GM21737 (cell line): Measurements from ENCODE around the gene TMPRSS11F.
"Not testable (repeated sequence)": the region's sequence is repeated elsewhere in the genome, so short reads cannot be mapped to it uniquely, and the experiment has no call there.

Source experiments
- ATAC-seq: cut with Tn5 transposase; IDR thresholded peaks from one replicate; pipeline ENCODE4 v1.9.1; 2021; ENCODE audit warnings: mild to moderate bottlenecking, moderate library complexity; ENCODE audit not compliant: unreplicated experiment

The TMPRSS11F gene

DNA sequence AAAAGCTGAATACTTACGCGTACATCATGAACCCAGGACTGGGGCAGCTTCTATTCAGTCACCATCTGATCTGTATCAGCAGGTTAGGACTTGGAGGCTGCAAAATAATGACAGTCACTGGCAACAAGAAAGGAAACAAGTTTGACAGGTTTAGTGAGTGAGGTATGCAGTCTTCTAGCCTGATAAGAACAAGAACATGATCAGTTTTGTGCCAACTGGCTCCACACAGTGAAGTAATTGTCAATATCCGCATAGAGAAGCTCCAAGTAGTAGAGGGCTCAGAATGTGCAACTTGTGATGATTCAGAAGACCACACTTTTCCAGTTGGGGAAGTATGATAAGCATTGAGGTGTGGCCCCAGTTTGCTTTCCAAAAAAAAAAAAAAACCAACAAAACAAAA is at the start of gene TMPRSS11F:
TSS of gene TMPRSS11F (minus strand) at position 77 of the 400 bp plus-strand sequence. CDS start at position 28, 49 bp downstream.
- ATAC-seq, result no peak

DNA sequence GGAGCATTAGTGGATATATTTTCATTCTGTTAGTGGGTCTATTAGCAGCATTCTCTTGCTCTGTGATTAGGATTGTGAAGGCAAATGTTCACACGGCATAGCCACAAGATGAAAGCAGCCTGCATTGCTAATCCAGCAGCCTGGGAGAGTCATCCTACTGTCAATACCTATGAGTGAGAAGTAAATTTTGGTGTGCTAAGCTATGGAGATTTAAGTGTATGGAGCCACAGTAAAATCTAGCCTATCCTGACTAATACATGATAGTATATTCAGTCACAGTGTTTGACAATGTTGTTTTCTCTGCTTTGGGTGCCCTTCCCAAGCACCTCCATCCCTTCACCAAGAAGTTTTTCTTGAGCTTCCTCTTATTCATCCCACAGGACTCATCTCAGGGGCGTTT is 47.2 kb upstream of the TMPRSS11F start:
- no peak for ATAC-seq

DNA sequence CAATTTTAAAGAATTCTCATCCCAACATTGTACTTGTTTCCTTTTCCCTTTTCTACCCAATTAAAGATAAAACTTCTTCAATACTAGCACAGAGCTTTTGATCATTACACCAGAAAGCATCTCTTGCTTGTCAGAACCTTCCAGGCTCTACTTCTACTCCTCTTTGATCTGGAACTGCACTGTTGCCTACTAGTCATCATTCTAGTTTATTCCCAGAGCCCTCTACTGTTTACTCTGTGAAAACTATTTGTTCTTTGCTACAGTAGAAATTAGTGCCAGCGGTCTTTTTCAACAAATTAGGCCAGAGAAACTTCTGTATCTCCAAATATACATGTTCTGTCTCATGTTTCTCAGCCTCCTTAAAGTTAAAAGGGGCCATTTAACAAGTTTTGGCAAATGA is 46.8 kb upstream of the TMPRSS11F start:
- ATAC-seq, result no peak

DNA sequence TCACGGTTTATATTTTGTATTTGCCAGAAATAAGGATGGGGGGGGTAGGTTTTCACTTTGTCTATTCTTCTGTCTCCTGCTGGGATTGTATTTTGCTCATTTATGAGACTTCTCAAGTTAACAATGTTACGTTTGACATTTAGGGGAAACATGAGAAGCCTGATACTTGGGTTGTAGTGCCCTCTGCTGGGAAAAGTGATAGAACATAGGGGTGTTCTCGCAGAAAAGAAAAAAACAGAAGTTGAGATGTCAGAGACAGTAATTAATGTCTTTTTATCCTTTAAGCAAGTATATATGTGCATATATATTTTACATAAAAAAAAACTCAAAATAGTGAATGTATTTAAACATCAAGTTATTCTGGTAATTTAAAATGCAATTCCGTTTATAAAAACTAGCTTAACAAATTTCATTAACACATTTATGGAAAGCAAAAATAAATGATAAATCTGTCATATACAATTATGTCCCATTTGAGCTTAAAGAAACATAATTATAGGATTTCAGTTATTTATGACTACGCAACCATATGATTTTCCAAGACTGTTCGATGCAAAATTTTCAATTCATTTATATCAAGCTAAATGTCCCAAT is 46.0 kb upstream of the TMPRSS11F start:
- ATAC-seq, result no peak

DNA sequence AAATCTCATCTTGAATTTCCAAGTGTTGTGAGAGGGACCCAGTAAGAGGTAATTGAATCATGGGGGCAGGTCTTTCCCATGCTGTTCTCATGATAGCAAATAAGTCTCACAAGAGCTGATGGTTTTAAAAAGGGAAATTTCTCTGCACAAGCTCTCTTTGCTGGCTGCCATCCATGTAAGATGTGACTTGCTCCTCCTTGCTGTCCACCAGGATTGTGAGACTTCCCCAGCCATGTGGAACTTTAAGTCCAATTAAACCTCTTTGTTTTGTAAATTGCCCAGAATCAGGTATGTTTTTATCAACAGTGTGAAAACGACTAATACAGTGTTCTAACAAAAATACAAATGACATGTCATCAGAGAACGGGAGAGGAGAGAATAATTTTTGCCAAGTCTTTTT is 44.7 kb upstream of the TMPRSS11F start:
- not testable (repeated sequence) for ATAC-seq

DNA sequence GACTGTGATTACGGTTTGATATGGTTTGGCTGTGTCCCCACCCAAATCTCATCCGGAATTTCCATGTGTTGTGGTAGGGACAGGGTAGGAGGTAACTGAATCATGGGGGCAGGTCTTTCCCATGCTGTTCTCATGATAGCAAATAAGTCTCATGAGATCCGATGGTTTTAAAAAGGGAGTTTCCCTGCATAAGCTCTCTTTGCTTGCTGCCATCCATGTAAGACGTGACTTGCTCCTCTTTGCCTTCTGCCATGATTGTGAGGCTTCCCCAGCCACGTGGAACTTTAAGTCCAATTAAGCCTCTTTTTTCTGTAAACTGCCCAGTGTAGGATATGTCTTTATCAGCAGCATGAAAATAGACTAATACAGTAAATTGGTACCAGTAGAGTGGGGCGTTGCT is 42.5 kb upstream of the TMPRSS11F start:
- ATAC-seq, result not testable (repeated sequence)

DNA sequence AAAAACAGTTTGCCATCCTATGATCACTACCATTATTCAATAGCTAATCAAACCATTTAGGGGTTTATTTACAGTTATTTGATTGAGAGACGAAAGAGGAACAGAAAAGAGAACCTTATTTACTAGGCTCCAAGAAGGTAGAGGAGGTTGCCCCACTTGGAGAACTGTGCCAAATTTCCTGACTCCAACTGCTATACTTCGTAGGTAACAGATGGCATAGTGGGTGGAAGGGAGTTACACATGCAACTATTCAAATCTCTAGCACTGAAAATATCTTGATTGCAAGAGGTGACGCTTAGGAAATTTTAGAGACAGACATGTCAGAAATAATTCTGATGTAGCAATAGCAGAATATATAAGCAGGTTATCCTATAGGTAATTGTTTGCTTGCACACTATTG is 38.0 kb upstream of the TMPRSS11F start:
- ATAC-seq, result no peak

DNA sequence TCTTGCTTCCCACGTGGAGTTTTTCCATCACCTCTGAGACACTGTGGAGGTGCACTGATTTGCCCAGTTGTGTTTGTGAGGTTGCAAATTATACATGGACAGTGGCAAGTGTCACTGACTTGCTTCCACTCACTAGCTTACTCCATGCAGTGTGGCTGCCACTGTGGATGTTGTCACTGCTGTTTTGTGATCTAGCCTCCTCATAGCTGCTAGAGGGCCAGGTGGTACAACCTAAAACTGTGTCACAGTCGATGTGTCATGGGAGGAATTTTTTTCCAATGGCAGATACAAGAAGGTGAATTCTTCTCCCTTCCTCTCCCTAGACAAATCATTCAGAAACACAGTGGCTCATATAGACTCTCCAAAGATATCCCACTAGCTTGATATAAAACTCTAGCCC is 37.5 kb upstream of the TMPRSS11F start:
- no peak for ATAC-seq

DNA sequence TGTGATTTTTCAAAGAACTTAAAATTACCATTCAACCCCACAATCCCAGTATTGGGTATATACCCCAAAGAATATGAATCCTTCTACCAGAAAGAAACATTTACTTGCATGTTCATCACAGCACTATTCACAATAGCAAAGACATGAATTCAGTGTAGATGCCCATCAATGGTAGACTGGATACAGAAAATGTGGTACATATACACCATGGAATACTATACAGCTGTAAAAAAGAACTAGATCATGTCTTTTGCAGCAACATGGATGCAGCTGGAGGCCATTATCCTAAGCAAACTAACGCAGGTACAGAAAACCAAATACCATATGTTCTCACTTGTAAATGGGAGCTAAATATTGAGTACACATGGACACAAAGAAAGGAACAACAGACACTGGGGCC is 34.1 kb upstream of the TMPRSS11F start:
- no peak for ATAC-seq

DNA sequence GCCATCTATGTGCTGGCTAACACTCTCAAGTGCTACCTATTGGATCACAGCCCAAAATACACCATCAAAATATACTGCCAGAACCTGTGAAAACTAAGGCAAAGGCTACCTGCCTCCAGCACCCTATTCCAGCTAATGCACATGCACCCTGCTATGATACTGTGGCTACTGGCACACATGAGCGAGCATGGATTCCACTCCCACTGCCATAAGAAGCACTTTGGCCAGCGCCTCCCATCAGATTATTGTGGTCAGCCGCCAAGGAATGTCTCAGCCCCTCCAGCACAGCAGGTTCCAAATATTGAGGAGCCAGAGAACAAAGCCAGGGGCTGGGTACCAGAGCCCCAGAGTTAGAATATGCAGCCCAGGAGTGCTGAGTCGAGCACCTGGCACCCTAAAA is 32.5 kb upstream of the TMPRSS11F start:
- no peak for ATAC-seq

DNA sequence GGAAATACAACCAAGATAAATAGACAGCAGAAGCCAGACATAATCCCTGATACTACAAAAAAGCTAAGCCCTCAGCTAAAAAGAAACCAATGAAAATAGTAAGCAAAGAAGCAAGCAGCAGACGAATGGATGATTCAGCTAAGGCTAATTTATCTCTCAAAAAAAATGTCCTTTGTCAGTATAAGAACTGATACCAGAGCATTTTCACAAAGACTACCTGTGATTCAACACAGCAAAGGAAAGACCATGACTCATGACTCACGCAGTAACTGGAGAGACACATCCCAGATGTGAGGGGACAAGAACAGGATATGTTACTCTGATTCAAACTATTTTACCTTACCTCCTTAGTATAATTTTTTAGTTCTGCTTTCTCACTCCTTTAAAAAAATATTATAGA is 22.7 kb upstream of the TMPRSS11F start:
- ATAC-seq, result no peak

DNA sequence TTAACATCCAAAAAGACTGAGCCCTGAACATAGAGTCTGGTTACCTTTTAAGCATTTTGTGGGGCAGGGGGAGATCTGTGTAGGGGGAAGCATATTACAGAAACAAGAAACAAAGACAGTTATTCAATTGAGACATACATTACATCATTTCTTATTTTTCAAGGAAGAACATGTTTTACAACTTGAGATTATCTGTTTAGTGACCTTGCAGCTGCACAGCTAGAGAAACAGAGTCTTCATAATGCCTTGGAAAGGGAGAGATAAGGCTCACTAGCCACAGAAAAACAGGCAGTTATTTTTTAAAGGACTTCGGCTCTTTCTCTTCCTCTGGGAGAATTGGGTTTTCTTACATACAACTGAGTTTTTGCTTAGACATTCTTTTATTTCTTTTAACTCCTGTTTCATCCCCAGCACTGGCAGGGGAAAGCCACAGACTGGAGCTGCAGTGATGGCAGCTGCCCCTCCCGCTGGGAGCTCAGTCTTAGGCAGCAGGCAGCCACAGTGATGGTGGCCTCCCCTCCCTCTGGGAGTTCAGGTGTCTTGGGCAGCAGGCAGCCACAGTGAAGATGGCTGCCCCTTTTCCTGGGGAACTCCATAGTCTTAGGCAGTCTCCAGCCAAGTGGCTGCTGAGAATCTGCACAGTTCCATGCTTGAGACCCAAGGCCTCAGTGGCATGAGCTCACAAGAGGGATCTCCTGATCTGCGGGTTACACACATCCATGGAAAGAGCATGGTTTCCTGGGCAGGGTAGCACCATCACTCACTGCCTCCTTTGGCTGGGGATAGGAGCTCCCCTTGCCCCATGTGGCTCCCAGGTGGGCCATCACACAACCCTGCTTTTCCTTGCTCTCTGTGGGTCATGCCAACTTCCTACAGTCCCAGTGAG is 19.4 kb upstream of the TMPRSS11F start:
- no peak for ATAC-seq

DNA sequence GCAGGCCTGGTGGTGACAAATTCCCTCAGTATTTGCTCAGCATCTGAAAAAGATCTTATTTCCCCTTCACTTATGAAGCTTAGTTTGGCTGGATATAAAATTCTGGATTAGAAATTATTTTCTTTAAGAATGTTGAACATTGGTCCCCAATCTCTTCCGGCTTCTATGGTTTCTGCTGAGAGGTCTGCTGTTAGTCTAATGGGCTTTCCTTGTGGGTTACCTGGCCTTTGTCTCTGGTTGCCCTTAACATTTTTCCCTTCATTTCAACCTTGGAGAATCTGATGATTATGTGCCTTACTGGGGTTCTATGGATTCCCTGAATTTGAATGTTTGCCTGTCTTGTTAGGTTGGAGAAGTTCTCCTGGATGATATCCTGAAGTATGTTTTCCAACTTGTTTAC is 17.4 kb upstream of the TMPRSS11F start:
- no peak for ATAC-seq

DNA sequence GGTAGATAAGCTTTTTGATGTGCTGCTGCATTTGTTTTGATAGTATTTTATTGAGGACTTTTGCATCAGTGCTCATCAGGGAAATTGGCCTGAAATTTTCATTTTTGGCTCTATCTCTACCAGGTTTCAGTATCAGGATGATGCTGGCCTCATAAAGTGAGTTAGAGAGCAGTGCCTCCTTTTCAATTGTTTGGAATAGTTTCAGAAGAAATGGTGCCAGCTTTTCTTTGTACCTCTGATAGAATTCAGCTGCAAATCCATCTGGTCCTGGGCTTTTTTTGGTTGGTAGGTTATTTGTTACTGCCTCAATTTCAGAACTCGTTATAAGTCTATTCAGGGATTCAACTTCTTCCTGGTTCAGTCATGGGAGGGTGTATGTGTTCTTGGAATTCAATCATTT is 15.6 kb upstream of the TMPRSS11F start:
- no peak for ATAC-seq

DNA sequence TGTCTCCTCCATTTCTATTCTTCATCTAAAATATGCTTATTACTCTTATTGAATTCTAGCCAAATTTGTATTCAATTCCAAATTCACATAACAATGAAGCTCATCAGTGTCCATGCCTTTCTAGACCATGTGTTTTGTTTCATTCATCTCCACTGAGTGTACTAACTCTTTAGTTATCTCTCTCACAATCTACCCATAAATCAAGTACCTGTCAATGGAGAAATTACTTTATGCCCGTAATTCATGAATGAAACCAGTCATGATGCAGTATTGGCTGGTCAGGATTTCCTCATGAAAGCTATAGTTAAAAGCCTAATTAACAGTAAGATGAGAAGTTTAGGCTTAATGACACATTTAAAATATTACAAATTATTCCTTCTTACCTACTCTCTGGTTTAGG is 12.2 kb upstream of the TMPRSS11F start:
- ATAC-seq, result no peak

DNA sequence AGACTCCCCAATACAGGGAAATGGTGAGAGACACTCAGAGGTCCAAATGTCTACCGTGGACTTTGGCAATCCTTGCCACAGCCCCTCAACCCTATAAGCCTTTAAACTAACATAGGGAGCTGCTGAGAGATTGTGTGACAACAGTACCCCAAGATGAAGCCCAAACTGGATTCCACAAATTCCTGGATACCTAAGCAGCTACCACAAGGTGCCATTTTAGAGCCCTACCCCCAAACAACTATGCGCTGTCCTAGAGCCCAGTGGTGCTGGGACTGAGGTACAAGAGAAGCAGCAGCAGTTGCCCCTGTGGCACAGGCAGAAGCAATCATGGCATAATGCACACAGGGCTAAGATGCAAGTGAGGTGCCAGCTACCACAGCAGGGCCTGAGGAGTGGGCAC is 2.7 kb upstream of the TMPRSS11F start:
- ATAC-seq, result no peak

DNA sequence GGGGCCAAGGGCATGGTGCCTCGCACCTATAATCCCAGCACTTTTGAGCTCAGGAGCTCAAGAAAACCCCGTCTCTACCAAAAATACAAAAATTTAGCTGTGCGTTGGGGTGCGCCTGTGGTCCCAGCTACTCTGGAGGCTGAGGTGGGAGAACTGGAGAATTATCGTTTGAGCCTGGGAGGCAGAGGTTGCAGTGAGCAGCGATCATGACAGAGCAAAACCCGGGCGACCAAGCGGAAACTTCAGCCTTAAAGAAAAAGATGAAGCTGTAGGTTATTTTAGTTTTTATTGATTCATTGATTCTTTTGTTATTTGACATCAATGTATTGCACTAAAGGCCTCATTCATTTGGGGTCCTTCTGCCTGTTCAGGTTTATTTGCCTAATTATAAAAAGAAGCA is 5.4 kb downstream of the TMPRSS11F start:
- no peak for ATAC-seq

DNA sequence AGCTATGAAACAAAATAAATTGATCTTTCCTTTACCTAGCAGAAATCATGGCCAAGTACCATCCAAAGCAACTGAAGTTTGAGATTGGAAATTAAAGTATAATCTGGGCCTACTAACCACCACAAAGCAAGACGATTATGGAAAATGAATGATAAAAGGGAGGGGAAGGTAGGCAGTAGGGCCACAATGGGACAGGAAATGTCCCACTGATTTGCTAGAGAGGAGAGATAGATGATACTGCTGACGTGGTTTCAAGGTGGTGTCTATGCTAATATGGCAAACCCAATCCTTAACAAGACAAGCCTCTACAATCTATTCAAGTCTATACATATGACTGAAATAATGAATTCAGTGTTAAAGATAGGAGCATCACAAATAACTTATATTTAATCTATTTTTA is 6.1 kb downstream of the TMPRSS11F start:
- no peak for ATAC-seq

DNA sequence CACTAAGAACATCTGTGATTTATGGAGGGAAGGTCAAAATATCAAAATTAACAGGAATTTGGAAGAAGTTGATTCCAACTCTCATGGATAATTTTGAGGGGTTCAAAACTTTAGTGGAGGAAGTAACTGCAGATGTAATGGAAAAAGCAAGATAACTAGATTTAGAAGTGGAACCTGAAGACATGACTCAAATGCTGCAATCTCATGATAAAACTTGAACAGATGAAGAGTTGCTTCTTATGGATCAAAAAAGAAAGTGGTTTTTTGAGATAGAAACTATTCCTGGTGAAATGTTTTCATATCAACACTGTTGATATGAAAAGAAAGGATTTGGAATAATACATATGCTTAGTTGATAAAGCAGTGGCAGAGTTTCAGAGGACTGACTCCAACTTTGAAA is 9.7 kb downstream of the TMPRSS11F start:
- ATAC-seq, result no peak

DNA sequence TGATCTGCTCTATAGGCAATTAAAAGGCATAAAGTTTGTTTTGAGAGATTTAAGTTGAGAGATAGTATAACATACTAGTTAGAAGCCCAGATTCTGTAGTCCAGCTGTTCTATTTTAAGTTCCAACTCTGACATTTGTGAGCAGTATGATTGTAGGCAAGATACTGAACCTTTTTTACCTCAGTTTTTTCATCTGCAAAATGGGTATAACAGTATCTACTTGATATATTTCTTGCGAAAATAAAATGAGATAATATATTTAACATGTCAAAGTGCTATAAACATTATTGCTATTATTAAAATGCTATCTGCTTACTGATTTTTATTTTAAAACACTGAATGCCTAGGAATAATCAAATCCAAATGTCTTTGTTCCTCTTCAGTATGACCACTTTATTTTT is 19.2 kb downstream of the TMPRSS11F start:
- no peak for ATAC-seq

DNA sequence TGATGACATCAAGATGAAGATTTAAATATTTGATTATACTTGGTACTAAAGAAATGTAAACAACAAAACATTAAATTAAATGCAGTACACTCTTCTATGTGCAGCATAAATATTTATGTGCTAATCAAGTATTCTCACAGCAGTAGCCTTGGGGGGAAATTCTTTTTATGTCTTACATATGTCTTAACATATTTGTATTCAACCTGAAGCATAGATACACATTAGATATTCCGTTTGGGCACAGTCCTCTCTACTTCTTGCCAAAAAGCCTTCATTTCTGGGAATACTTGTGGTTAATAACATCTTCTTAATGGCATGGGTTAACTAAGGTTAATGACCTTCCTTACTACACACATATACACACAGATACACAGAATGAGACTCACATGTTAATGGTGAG is 19.8 kb downstream of the TMPRSS11F start:
- no peak for ATAC-seq

DNA sequence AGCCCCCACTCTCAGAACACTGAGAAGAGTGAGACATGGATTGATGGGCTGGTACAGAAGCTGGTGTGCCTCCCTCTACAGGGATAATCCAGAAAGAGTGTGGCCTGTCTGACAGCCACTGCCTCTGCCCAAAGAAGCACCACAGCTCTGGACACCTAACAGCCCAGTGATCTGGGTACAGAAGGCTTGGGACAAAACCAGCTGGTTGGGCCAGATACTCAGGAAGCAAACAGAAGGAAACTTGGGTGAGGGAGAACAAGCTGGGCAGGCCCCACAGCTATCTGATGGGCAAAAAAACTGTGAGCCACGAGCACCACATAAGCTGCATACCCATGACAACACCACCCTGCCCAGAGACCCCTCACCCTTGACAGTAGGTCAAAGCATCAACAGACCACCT is 46.9 kb downstream of the TMPRSS11F start:
- no peak for ATAC-seq

DNA sequence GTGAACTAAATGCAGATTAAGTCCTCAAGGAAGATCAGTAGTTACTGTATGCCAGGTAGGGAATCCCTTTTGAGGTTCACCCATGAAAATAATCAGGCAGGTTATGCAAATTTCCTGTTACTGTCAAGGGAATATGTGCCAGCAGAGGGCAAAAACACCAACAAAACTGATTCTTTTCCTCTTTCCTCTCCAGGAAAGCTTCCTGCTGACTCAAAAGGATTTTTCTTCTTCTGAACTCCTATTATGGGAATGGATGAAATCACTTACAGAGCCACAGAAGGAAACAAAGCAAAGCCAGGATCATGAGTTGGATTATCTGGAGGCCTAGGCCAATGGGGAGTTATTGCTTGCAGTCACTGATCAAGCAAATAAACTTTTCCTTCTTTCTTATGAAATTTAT is 49.7 kb downstream of the TMPRSS11F start:
- ATAC-seq, result no peak
